Astrocyte (in vitro differentiated cells and primary cell): ENCODE measurements around the gene CHD6. TPM values are rescaled to one million over a fixed set of nuclear protein-coding genes. Genes with fewer than 3 reads are reported as not detected.

Experiments used
- DNase-seq: peaks from one replicate; pipeline ENCODE4 v3.0.0-alpha.2; 2010; ENCODE audit warnings: low read depth
- FAIRE-seq: peaks from 2 replicates; lab custom pipeline; 2011; peaks lifted over from hg19 to GRCh38; lab: Jason Lieb, UNC
- H2AFZ ChIP-seq: 2 replicates; pipeline ENCODE4 v1.6.0; 2012; ENCODE audit warnings: low read depth, low read length, inconsistent platforms
- H3K27ac ChIP-seq: 2 replicates; pipeline ENCODE4 v1.5.1; 2011; ENCODE audit warnings: low read depth, low read length, inconsistent platforms
- H3K27me3 ChIP-seq: 2 replicates; pipeline ENCODE4 v1.6.0; 2011; ENCODE audit warnings: low read length, inconsistent platforms; ENCODE audit not compliant: insufficient read depth
- H3K36me3 ChIP-seq: 2 replicates; pipeline ENCODE4 v1.5.1; 2011; ENCODE audit warnings: low read length, inconsistent platforms; ENCODE audit not compliant: insufficient read depth
- H3K4me1 ChIP-seq: 2 replicates; pipeline ENCODE4 v1.5.1; 2011; ENCODE audit warnings: low read length, inconsistent platforms; ENCODE audit not compliant: insufficient read depth
- H3K4me2 ChIP-seq: 2 replicates; pipeline ENCODE4 v1.6.0; 2012; ENCODE audit warnings: low read length, inconsistent platforms
- H3K4me3 ChIP-seq: 2 replicates; pipeline ENCODE4 v1.5.1; 2011; ENCODE audit warnings: low read depth, mild to moderate bottlenecking, low read length, inconsistent platforms; ENCODE audit not compliant: insufficient read depth
- H3K79me2 ChIP-seq: 2 replicates; pipeline ENCODE4 v1.6.0; 2012; ENCODE audit warnings: mild to moderate bottlenecking, low read length, inconsistent platforms; ENCODE audit not compliant: insufficient read depth
- H3K9ac ChIP-seq: 2 replicates; pipeline ENCODE4 v1.6.0; 2012; ENCODE audit warnings: mild to moderate bottlenecking, low read length, inconsistent platforms
- H3K9me3 ChIP-seq: 2 replicates; pipeline ENCODE4 v1.5.1; 2012; ENCODE audit warnings: low read depth, mild to moderate bottlenecking, low read length, inconsistent platforms; ENCODE audit not compliant: insufficient read depth
- H4K20me1 ChIP-seq: 2 replicates; pipeline ENCODE4 v1.6.0; 2012; ENCODE audit warnings: low read length, inconsistent platforms; ENCODE audit not compliant: insufficient read depth
- H3K27ac Mint-ChIP-seq: one replicate; pipeline ENCODE4 v1.8.0; 2021; ENCODE audit warnings: mild to moderate bottlenecking, mixed read lengths; ENCODE audit not compliant: unreplicated experiment
- H3K27me3 Mint-ChIP-seq: one replicate; pipeline ENCODE4 v1.8.0; 2021; ENCODE audit warnings: low read depth, mixed read lengths; ENCODE audit not compliant: unreplicated experiment
- H3K36me3 Mint-ChIP-seq: one replicate; pipeline ENCODE4 v1.8.0; 2021; ENCODE audit warnings: low read depth, mixed read lengths; ENCODE audit not compliant: unreplicated experiment
- H3K4me1 Mint-ChIP-seq: one replicate; pipeline ENCODE4 v1.8.0; 2021; ENCODE audit warnings: low read depth, mixed read lengths; ENCODE audit not compliant: unreplicated experiment
- H3K4me3 Mint-ChIP-seq: one replicate; pipeline ENCODE4 v1.8.0; 2021; ENCODE audit warnings: mild to moderate bottlenecking, moderate library complexity, mixed read lengths; ENCODE audit not compliant: unreplicated experiment
- H3K9me3 Mint-ChIP-seq: one replicate; pipeline ENCODE4 v1.8.0; 2021; ENCODE audit warnings: mild to moderate bottlenecking, mixed read lengths; ENCODE audit not compliant: unreplicated experiment
- CTCF ChIP-seq: IDR thresholded peaks from 2 replicates; pipeline ENCODE4 v1.5.1; 2011; ENCODE audit warnings: low read depth, mild to moderate bottlenecking, inconsistent platforms, low read length, moderate library complexity; ENCODE audit not compliant: insufficient read depth
- EZH2 ChIP-seq: IDR thresholded peaks from 2 replicates; pipeline ENCODE4 v1.6.1; 2012; ENCODE audit warnings: mild to moderate bottlenecking, low read length, inconsistent platforms; ENCODE audit not compliant: insufficient read depth
- total RNA-seq: library from RNA; stranded (reverse); gene quantifications from 2 replicates; pipeline ENCODE4 v1.2.1, GENCODE V29; 2021

The CHD6 gene
- total RNA-seq, 1 donor from 2014 or later = 44.7 TPM

- Mint-ChIP-seq H3K4me3 (no peak overlapping the region), H3K9me3 (peaks cover 18% of the 10 kb centered on the region), H3K27ac (no peak overlapping the region), H3K27me3 (no peaks in the 10 kb centered on the region), H3K36me3 (peaks cover 2% of the 10 kb centered on the region), H3K4me1 (peaks cover 5% of the 10 kb centered on the region)
- DNase-seq (no peak), FAIRE-seq (no peak)
- Histone ChIP-seq H3K4me3 (no peak overlapping the region), H3K27ac (no peak overlapping the region), H3K4me1 (peaks cover 7% of the 10 kb centered on the region), H2AFZ (no peak overlapping the region), H3K27me3 (no peaks in the 10 kb centered on the region), H3K79me2 (peaks cover 71% of the 10 kb centered on the region), H4K20me1 (peaks cover 66% of the 10 kb centered on the region), H3K36me3 (no peaks in the 10 kb centered on the region), H3K9ac (no peak overlapping the region), H3K4me2 (no peak overlapping the region), H3K9me3 (peaks cover 11% of the 10 kb centered on the region)
- TF ChIP-seq CTCF (no peak), EZH2 (no peak)
Observed at GRCh38 chr20:41592516-41593216, 25.5 kb downstream of the CHD6 start.

DNA sequence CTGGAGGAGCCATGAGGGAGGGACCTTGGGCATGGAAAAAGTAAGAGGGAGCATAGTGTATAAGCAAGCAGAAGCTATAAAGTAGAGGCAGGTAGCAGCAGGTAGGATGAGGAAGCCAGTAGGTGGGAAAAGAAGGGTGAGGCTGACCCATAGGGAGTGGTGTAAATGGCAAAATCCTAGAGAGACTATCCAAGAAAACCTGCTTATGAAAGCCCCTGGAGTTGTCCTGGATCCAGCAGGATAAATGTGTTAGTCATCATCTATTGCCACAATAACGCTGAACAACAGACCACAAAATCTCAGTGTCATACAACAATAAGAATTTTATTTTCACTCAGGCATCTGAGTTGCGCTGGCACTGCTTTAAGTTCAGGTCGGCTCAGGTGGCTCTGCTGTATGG lies 30.2 kb downstream of the CHD6 start:
- H3K27me3 Mint-ChIP-seq = no peaks in the 10 kb centered on the region
- Histone ChIP-seq H4K20me1 (peaks cover 68% of the 10 kb centered on the region), H3K4me2 (peak overlapping the region; percentile 29), H3K27me3 (no peaks in the 10 kb centered on the region), H3K27ac (no peak overlapping the region), H3K79me2 (peaks cover 65% of the 10 kb centered on the region), H2AFZ (no peak overlapping the region), H3K9me3 (no peaks in the 10 kb centered on the region), H3K9ac (no peak overlapping the region), H3K4me3 (no peak overlapping the region), H3K36me3 (no peaks in the 10 kb centered on the region), H3K4me1 (peaks cover 11% of the 10 kb centered on the region)
- H3K27ac Mint-ChIP-seq = peak overlapping the region; percentile 84
- TF ChIP-seq CTCF (no peak), EZH2 (no peak)
- peaks cover 13% of the 10 kb centered on the region for H3K9me3 Mint-ChIP-seq
- DNase-seq (peak; percentile 86), FAIRE-seq (no peak)
- H3K4me1 Mint-ChIP-seq = peaks cover 11% of the 10 kb centered on the region
- no peak overlapping the region for H3K4me3 Mint-ChIP-seq
- H3K36me3 Mint-ChIP-seq = peaks cover 10% of the 10 kb centered on the region

DNA sequence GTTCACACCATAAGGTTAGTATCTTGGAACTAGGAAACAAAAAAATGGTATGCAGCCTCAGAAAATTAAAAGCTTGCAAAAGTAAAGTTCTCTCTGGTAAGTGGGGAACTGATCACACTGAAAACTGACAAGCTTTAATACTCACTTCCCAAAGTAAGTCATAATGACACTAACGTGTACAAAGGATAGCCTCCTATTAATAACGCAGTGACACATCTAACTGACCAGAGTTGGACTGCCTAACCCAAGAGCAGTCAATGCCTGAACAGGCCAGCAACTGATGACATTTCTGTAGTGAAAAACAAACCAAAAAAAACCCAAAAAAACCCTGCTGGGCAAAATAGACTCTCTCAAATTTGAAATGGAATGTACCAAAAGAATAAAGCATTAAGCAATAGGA lies 30.7 kb downstream of the CHD6 start:
- Histone ChIP-seq H4K20me1 (peaks cover 68% of the 10 kb centered on the region), H3K4me2 (peak overlapping the region; percentile 29), H2AFZ (no peak overlapping the region), H3K4me1 (peaks cover 11% of the 10 kb centered on the region), H3K36me3 (no peaks in the 10 kb centered on the region), H3K9me3 (no peaks in the 10 kb centered on the region), H3K9ac (no peak overlapping the region), H3K79me2 (peaks cover 65% of the 10 kb centered on the region), H3K27ac (no peak overlapping the region), H3K4me3 (no peak overlapping the region), H3K27me3 (no peaks in the 10 kb centered on the region)
- H3K36me3 Mint-ChIP-seq = peaks cover 10% of the 10 kb centered on the region
- H3K27ac Mint-ChIP-seq = peak overlapping the region; percentile 84
- DNase-seq (peak; percentile 22), FAIRE-seq (no peak)
- no peaks in the 10 kb centered on the region for H3K27me3 Mint-ChIP-seq
- H3K4me1 Mint-ChIP-seq = peaks cover 11% of the 10 kb centered on the region
- no peak overlapping the region for H3K4me3 Mint-ChIP-seq
- TF ChIP-seq EZH2 (no peak), CTCF (no peak)
- H3K9me3 Mint-ChIP-seq = peaks cover 13% of the 10 kb centered on the region
